ENCODE measurements around the gene UBE2H.
"Not testable (repeated sequence)": the region's sequence is repeated elsewhere in the genome, so short reads cannot be mapped to it uniquely, and the experiment has no call there.

The UBE2H gene

DNA sequence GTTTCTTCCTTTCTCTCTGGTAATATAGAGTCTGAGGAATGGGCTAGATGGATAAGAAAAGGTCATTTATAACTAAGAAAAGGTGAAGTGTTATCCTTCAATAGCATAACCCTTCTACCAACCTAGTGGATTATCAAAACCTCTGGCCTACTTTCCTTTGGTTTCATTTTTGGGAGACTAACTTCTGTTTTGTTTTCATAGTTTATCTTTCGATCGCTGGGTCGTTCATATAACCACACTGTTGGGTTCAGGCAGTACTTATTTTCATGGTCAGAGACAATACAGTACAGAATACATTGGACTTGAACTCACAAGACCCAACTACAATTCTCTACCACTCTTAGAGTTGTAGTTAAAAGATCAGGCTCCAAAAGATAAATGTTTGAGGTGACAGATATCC lies 86.5 kb downstream of the UBE2H start:
- no peak for DNase-seq

DNA sequence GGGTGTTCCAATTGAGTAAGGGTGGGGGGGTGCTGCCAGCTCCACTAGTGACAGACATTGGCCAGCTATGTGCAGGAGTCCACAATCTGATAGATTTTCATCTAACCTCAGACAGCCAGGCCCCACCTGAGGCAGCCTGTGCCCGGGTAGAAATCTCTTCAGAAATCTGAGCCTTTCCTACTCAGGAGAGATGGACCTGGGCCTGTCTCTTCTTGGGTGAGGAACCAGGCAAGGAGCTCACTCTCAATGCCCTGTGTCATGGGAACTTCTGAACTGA lies 86.9 kb downstream of the UBE2H start:
- DNase-seq = no peak

DNA sequence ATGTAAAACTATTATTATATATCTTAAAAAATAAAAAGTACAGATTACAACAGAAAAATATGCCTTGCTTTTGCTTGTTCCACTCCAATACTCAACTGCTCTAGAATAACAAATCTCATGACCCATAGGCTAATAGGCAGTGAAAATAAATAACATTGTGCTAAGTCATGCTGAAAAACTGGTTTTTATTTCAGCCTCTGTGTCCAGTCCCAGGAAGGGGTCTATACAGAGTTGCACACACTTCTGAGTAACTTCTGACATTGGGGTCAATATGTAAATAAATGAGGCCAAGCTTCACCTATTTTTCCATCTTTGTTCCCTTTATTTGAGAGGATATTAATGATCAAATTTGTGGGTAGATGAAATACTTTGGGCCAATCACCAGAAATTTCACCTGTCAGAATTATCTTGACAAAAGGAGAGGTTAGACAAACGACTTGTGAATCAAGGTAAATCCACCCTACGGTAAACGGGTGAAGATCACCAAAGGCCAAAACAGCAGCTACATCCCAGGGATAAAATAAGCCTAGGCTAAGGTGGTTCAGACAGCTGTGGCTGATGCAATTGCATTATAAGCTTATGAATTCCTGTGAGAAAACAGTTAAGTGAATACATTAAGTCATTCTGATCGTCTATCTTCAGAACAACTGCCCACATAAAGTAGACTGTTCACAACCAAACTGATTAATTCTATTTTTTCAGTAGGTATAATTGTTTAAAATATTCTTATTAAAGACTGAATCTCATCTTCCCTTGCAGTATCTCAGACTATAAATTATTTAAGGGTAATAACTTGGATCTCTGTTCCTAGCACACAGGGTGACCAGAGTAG lies 87.5 kb downstream of the UBE2H start:
- no peak for DNase-seq

DNA sequence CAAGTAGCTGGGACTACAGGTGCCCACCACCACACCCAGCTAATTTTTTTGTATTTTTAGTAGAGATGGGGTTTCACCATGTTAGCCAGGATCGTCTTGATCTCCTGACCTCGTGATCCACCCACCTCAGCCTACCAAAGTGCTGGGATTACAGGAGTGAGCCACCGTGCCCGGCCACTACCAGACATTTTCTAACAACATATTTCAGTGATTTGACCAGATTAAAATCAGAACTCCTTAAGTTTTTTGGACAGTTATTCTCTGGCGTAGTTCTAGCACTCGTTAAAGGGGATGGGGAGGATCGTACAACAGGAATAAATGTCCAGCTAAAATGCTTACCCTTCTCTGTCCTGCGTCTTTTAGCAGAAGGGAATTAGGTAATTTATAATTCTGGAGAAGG lies 88.1 kb downstream of the UBE2H start:
- not testable (repeated sequence) for DNase-seq

DNA sequence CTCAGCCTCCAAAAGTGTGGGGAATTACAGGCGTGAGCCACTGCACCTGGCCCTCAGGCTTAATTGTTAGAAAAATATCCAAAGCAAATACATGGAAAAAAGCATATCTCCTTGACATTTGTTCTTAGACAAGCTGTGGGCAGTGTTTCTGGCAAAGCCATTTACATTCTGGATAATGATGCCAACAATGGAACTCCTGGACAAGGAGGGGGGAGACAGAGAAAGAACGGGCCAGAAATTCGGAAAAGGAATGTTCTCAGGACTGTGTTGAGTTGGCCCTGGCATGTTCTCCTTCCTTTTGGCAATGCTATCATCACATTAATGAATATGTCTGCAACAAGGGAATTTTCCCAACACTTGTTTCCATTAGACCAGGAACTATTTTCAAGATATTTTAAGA lies 88.7 kb downstream of the UBE2H start:
- peak; percentile 52 for DNase-seq

DNA sequence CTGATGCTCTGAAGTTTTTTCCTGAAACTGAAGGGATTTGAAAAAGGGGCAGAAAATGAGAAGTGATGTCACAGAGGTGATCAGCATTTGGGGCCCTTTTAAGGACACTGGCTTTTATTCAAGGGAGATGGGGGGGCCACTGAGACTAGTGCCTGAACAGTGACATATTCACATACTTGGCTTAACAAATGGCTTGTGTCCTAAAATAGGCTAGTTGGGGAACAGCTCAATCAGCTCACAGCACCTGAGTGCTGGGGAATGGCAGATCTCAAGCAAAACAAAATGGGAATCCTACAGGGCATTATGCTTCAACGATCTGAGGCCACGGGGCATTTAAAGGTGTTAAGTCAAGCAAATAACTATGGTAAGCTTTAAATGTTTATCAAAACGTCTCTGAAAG lies 90.1 kb downstream of the UBE2H start:
- no peak for DNase-seq

DNA sequence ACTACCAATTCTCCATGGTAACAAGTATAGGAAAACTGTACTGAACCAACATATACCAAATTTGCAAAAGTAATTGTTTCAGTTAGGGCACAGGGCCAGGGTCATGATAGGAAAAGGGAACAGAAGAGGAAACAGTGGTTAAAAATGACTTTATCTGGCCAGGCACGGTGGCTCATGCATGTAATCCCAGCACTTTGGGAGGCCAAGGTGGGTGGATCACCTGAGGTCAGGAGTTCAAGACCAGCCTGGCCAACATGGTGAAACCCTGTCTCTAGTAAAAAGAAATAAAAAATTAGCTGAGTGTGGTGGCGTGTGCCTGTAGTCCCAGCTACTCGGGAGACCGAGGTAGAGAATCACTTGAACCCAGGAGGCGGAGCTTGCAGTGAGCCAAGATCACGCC lies 92.0 kb downstream of the UBE2H start:
- DNase-seq = not testable (repeated sequence)

DNA sequence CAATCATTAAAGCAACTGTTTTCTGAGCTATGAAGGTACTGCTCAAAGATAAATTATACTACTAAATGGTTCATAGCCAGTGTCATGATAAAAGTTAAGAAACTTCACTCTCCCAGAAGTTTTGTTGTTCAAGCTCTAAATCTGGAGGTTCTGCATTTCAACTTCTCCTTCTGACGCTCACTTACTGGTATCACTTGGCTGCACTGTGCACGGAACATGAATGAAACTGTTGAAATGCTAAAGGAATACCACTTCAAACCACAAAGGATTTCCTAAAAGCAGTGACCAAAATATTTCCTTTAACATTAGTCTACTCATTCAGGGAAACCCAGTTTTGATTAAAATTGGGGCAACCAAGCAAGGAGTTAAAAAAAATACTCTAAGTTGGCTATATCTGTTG lies 93.6 kb downstream of the UBE2H start:
- DNase-seq = no peak

DNA sequence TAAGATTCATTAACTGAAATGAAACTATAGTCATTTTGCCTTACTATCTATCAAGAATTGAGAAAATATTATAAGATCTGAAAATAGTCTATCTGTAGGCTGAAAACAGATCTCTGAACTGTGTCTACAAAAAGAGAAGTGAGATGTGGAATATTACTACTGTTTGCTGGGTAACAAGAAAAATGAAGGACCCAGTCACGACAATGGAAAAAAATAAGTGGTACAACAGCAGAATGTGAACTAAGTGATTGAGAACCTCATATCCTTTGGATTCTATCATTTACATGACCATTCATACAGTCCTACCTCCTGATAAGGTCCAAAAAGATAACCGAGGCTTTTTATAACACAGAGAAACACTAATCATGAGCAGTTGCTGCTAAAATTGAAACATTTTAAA lies 94.3 kb downstream of the UBE2H start:
- no peak for DNase-seq

DNA sequence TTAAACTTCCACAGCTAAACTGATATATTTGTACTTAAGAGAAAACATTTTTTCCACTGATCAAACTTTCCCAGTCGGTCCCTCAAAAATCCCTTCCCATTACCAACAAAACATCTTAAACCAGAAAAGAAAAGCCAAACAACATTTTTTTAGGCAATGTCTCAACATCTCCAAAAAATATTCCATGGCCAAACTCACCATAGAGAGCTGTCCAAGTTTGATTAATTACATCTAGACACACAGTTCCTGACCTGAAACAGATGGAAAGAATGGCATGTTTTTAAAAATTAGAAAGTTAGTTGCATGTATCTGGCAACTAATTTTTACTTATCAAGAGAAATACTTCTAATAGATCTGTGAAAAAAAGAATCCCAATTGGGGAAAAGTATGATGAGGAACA lies 95.4 kb downstream of the UBE2H start:
- no peak for DNase-seq

DNA sequence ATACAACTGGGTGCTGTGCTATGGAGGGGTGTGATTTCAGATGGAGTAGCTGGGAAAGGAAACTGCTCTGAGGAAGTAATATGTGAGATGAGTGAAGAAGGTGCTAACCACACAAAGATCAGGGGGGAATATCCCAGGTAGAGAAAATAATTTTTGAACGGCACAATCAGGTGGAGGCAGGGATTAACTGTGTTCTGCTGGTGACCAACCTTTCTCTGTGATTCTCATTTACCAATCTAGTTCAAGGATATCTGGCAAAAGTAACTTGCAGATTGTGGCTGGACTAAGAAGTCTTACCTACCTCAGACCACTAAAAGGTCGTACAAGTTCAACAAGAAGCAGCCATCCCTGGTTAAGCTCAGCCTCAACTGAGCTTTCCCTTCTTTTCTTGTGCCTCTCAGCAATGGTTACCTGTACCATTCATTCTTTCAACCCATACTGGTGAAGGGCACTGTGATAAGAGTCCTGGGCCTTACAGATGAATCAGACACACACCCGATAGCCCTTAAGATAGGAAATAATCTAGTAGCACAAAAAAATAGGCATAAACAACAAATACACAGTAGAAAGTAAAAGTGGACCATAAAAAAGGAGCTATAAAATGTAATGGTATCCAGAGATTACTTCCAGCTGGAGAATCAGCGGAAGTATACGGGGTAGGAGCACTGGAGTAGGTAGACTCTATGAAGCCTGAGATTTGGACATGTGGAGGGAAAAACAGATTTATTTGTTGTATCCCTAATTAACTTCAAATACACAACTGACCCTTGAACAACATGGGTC lies 96.6 kb downstream of the UBE2H start:
- no peak for DNase-seq

DNA sequence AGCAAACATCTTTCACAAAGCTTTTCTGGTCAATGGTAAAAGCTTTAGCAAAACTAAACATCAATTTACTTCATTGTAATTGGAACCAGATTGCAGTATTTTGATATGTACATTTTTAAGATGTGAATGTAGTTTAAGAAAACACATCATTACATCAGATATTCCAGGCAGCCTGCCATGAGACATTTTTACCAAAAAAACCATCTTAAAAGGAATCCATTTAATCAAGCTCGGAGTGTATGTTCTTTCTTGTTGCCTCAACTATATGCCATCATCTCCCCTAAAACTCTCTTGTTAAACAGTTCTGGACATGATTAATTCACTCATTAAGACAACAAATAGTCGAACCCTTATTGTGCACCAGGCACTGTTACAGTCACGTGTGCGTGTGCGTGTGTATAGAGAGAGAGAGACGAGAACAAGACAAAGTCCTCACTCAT lies 97.5 kb downstream of the UBE2H start:
- DNase-seq = no peak

DNA sequence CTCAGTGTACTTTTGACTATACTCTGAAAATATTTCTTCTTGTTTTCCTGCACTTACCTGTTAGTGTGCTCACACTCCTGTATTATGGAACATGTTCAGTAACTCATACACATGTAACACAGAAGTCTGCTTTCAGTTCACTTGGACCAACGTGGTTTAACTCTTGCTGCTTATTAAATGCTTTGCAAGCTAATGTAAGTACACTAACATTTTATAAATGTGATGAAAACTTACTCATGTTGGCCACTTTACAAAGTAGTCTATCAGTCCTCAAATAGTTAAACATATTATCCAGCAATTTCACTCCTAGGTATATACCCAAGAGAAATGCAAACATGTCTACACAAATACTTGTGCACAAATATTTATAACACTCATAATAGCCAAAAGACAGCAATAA lies 98.4 kb downstream of the UBE2H start:
- DNase-seq = no peak

DNA sequence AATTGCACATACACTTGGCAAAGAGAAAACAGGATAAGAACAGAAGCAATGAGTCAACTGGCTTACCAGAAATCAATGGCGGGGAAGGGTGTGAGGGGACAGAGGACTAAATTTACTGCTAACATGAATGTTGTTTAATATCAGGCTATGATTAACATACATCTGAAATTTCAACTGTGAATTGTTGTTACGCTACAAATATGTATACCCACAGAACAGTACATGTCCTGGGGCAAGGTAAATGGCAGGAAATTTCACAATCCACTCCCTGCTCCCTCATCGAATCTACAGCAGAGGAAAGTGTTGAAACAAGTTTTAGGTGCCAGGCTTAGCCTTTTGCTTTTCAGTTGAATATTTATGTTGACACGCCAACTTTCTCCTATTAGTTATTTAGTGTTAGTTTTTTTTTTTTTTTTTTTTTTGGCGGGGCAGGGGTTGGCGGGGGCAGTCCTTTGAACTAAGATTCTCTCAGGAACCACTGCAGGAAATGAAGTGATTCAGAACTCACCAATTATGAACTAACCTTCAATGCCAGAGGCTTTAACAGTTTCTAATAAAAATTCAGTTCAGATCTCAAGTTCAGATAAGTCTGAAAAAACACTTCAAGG lies 99.0 kb downstream of the UBE2H start:
- DNase-seq = no peak

DNA sequence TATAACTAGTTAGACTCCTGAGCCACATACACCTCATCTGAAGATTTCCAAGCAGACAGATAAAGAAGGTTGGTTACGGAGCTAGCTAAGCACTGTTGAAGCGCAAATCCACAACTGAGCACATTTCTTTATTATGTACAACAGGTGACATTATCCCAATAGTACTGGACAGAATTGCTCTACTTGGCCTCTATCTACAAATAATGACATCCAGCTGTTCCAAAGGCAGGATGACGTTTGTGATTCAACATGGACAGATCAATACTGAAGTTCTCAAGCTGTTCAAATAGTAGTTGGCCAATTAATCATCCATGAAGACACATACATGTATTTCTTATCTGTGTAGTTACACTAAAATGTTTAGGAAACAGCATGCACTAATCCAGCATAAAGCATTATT lies 101.0 kb downstream of the UBE2H start:
- DNase-seq = no peak

DNA sequence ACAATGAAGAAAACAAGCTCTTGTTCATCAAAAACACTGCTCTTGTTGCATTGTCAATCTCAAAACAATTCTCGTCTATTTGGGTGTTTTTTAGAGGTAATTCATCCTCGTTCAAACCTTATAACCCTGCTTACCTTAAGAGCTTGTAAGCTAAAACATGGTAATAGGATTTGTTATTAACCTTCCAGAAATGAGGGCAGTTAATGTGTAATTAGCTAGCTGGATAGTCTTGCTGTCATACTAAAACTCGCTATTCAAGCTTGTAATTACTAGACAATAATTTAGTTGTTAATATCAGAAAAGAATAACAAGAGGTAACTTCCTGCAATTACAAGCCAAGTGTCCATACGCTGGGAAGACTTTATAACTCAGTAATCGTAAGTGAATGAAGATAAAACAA lies 101.6 kb downstream of the UBE2H start:
- DNase-seq = no peak

DNA sequence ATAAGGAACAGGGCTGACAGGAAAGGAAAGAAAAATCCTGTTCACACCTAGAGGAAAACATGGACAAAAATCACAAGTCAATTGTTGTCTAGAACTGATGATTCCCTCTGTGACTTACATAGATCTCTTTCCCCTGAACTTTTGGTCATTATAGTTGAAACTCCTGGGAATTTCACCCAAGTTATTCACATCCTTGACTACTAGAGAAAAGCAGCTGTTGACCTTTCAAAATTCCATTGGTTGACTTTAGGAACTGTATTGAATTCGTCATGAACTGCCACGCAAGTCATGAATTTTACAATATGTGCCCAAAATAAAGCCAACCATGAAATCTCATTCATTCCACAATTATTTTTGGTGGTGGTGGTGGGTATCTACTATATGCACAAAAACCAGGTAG lies 104.3 kb downstream of the UBE2H start:
- DNase-seq = no peak

DNA sequence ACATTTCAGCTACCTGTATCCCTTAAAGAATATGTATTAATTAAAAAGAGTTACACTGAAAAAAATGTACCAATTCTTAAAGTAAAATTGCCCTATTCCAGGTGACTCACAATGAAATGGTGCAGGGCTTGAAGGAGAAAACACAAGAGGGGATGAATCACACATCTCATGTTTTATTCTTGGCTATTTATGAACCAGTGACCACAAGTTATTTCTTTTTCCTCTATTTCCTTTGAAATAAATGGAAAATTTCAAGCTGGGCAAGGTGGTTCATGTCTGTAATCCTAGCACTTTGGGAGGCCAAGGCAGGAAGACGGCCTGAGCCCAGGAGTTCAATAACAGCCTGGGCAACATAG lies 106.8 kb downstream of the UBE2H start:
- no peak for DNase-seq

DNA sequence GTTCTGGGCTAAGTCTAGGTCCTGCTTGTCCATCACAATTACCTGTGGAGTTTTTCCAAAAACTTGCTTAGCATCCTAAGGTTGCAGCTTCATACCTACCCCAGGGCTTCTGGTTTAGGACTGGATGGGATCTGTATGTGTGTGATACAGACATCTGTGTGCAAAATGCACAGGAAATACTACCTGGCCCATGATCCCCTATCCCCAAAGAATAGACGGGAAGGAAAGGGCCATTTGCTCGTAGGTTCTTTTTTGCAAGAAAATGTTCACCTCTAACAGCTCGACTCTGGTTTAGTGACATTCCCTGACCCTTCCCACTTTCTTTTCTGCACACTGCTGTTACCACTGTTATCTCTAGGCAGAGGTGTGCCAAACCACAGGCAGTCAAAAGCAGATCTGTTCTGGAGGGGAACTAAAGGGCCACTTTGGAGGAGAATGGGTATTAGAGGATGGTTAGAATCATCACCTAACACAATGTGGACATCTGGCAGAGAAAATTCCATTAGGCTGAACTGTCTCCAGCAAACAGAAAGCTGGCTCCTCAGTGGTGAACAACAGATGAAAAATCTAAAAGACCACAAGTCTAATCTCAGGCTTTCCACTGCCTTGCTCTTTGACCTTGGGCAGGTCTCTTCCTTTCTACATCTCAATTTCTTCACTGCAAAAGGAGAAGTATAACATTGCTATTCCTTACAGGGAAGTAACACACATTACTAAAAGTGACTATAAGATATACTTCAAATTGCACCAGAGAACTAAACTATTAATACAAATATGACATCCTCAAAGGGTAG lies 107.4 kb downstream of the UBE2H start:
- DNase-seq = no peak

DNA sequence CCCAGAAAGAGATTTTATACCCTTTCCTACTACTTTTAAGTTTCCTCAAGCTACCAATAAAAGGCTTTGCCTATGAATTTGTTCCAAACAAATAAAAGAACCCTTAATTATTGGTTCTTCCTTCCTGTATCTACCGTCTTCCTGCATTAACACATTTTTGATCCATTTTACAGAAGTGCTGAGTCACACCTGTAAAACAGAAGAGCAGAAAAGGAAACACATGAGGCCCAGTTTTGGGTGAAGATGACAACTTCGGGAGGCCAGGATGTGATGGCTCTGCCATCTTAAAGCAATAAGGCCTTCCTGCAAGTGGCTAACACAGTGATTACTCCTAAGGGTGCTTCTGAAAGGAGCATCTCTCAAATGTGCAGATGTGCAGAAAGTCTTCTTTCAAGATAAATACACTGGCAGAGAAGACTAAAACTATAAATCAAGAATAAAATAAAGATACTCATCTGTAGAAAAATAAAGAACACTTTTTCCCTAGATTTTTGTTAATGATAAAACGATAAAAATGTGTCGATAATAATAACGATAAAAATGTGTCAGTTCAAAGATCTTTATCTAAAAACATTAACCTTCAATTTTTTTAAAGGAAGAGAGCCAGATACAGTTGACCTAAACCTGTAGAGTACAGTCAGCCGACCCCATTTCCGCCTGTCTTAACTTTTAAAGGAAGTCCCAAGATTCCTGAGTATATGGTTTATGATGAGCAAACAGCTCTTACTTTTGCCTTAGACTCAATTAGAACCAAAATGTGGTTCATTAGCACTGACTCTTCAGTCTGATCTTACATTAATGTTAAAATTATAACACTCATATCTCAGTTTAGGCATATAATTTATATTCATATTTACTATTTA lies 108.6 kb downstream of the UBE2H start:
- DNase-seq = no peak

DNA sequence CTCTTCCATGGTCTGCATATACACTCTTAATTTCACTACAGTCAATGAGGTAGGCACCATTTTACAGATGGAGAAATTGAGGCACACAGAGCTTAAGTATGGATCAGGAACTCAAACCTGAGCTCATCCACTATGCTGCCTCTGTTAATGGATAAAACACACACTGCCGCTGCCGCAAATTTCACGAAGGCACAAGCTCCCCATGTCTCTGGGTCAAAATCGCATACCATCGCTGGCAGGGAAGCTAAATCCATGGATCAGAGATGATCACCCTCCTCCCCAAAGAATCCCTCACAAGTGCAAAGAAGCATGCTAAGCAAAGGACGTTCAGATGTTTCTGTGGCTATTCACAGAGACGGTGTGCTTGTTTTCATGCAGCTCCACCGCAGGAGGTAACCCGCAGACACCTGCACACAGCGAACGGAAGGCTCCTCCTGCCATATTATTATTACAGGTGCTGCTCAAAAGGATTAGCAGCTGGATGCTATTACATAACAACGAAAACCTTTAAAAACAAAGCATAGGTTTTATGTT lies 109.3 kb downstream of the UBE2H start:
- no peak for DNase-seq

DNA sequence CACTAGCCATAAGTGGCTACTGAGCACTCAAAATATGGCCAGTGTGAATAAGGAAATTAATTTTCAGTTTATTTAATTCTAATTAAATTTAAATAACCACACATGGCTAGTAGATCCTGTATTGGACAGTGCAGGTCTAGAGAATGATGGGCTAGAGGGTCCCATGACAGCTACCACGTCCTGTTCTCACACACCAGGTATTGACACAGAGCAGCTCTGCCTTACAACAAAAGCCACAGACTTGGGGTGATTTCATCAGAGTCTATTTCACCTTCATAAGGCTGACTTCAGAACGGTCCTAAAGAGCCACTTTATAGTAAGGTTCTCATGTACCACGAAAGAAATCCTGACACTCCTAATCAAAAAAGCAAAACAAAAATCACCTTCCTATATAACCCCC lies 111.3 kb downstream of the UBE2H start:
- DNase-seq = no peak
